Measurements from ENCODE around the gene ADORA2B.

DNA sequence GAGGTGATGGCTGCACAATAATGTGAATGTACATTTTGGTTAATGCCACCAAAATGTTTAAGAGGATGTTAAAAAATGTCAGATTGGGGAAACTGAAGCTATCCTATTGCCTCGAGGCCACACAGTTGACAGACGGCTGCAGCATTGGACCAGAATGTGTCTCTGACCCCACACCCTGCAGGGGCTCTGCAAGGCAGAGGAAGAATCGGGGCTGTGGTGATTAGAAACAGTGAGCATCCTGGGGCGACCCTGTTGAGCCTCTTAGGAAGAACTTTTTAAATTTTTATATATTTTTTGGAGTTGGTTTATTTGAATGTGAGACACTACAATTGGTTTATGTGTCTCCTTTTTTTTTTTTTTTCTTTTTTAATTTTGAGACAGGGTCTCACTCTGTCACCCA is 15.0 kb upstream of the ADORA2B start:
- TF ChIP-seq, protein P1, sequence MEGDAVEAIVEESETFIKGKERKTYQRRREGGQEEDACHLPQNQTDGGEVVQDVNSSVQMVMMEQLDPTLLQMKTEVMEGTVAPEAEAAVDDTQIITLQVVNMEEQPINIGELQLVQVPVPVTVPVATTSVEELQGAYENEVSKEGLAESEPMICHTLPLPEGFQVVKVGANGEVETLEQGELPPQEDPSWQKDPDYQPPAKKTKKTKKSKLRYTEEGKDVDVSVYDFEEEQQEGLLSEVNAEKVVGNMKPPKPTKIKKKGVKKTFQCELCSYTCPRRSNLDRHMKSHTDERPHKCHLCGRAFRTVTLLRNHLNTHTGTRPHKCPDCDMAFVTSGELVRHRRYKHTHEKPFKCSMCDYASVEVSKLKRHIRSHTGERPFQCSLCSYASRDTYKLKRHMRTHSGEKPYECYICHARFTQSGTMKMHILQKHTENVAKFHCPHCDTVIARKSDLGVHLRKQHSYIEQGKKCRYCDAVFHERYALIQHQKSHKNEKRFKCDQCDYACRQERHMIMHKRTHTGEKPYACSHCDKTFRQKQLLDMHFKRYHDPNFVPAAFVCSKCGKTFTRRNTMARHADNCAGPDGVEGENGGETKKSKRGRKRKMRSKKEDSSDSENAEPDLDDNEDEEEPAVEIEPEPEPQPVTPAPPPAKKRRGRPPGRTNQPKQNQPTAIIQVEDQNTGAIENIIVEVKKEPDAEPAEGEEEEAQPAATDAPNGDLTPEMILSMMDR (tag by site-specific recombination; IDR thresholded peaks at IDR 0.05): no peak
- no peak for TF ChIP-seq ZNF768 (tag by site-specific recombination; IDR thresholded peaks at IDR 0.05)
- no peak for TF ChIP-seq KLF1 (tag by site-specific recombination; IDR thresholded peaks at IDR 0.05)

All from HEK293 (cell line).